Measurements from ENCODE around the gene TMEM132C. TPM values are rescaled to one million over a fixed set of nuclear protein-coding genes. Genes with fewer than 3 reads are reported as not detected.

TMEM132C gene
- total RNA-seq, 2 experiments from 2014 or later = not detected

- intact Hi-C loops (cut with micrococcal nuclease; ENCODE audit: unreplicated experiment) = no loop called here
- Histone ChIP-seq H3K27ac (ENCODE audit: low read depth, low read length, poor library complexity, severe bottlenecking) (no peak overlapping the region), H3K4me2 (ENCODE audit: low read length) (no peak overlapping the region), H3K9me3 (ENCODE audit: low read length) (no peaks in the 10 kb centered on the region), H3K4me1 (ENCODE audit: insufficient read depth, low read length, poor library complexity, severe bottlenecking) (no peaks in the 10 kb centered on the region), H2AFZ (ENCODE audit: low read length) (no peak overlapping the region), H3K79me2 (ENCODE audit: insufficient read depth, low read depth, low read length) (no peaks in the 10 kb centered on the region), H4K20me1 (ENCODE audit: insufficient read depth, low read length) (no peaks in the 10 kb centered on the region), H3K36me3 (ENCODE audit: insufficient read depth, low read length) (no peaks in the 10 kb centered on the region), H3K9me2 (ENCODE audit: insufficient read depth, low read length) (no peaks in the 10 kb centered on the region), H3K4me3 (ENCODE audit: low read depth, low read length, poor library complexity, severe bottlenecking) (no peak overlapping the region)
- TF ChIP-seq CTCF (conservative IDR thresholded peaks at IDR 0.05; ENCODE audit: low read length) = no peak
- POLR2A ChIA-PET = no interaction called here
- DNase-seq (ENCODE audit: low spot score) = no peak
- CTCF ChIA-PET (ENCODE audit: unreplicated experiment) = no interaction called here
- BruUV-seq (replicated peaks) = no TSS peak
Observed at GRCh38 chr12:128399253-128399652, 132.3 kb downstream of the TMEM132C start.

GRCh38 chr12:128402486-128403243, 135.7 kb downstream of the TMEM132C start:
- CTCF ChIA-PET (ENCODE audit: unreplicated experiment) = no interaction called here
- Histone ChIP-seq H3K9me3 (ENCODE audit: low read length) (no peaks in the 10 kb centered on the region), H3K4me1 (ENCODE audit: insufficient read depth, low read length, poor library complexity, severe bottlenecking) (no peaks in the 10 kb centered on the region), H3K4me2 (ENCODE audit: low read length) (no peak overlapping the region), H3K4me3 (ENCODE audit: low read depth, low read length, poor library complexity, severe bottlenecking) (no peak overlapping the region), H3K9me2 (ENCODE audit: insufficient read depth, low read length) (no peaks in the 10 kb centered on the region), H4K20me1 (ENCODE audit: insufficient read depth, low read length) (no peaks in the 10 kb centered on the region), H3K27ac (ENCODE audit: low read depth, low read length, poor library complexity, severe bottlenecking) (no peak overlapping the region), H3K36me3 (ENCODE audit: insufficient read depth, low read length) (no peaks in the 10 kb centered on the region), H2AFZ (ENCODE audit: low read length) (no peak overlapping the region), H3K79me2 (ENCODE audit: insufficient read depth, low read depth, low read length) (no peaks in the 10 kb centered on the region)
- no peak for TF ChIP-seq CTCF (conservative IDR thresholded peaks at IDR 0.05; ENCODE audit: low read length)
- no peak for TF ChIP-seq EZH2phosphoT487 (IDR thresholded peaks at IDR 0.05; ENCODE audit: borderline replicate concordance, low read depth, low read length)
- DNase-seq (ENCODE audit: low spot score) = no peak
- BruUV-seq (replicated peaks) = no TSS peak
- POLR2A ChIA-PET = interaction anchor here (0.6 kb wide), 1 partner anchor 624 kb away, joined by 3 read pairs; no protein-coding TSS in a partner anchor
- intact Hi-C loops (cut with micrococcal nuclease; ENCODE audit: unreplicated experiment) = no loop called here

- ChIA-PET CTCF (ENCODE audit: unreplicated experiment) (no interaction called here), POLR2A (no interaction called here)
- Histone ChIP-seq H3K4me3 (ENCODE audit: low read depth, low read length, poor library complexity, severe bottlenecking) (no peak overlapping the region), H3K4me1 (ENCODE audit: insufficient read depth, low read length, poor library complexity, severe bottlenecking) (no peaks in the 10 kb centered on the region), H4K20me1 (ENCODE audit: insufficient read depth, low read length) (no peaks in the 10 kb centered on the region), H3K79me2 (ENCODE audit: insufficient read depth, low read depth, low read length) (no peaks in the 10 kb centered on the region), H2AFZ (ENCODE audit: low read length) (no peak overlapping the region), H3K27ac (ENCODE audit: low read depth, low read length, poor library complexity, severe bottlenecking) (no peak overlapping the region), H3K9me2 (ENCODE audit: insufficient read depth, low read length) (no peaks in the 10 kb centered on the region), H3K36me3 (ENCODE audit: insufficient read depth, low read length) (no peaks in the 10 kb centered on the region), H3K9me3 (ENCODE audit: low read length) (no peaks in the 10 kb centered on the region), H3K4me2 (ENCODE audit: low read length) (no peak overlapping the region)
- TF ChIP-seq EZH2phosphoT487 (IDR thresholded peaks at IDR 0.05; ENCODE audit: borderline replicate concordance, low read depth, low read length) (no peak), CTCF (conservative IDR thresholded peaks at IDR 0.05; ENCODE audit: low read length) (no peak)
- no peak for DNase-seq (ENCODE audit: low spot score)
- intact Hi-C loops (cut with micrococcal nuclease; ENCODE audit: unreplicated experiment) = no loop called here
- BruUV-seq (replicated peaks) = no TSS peak
Observed at GRCh38 chr12:128408669-128409068, 141.7 kb downstream of the TMEM132C start.

Measured in OCI-LY7 (cell line).